Femur (tissue), 1 donor: Measurements from ENCODE around the gene SLC35C1.
"Not testable (repeated sequence)": the region's sequence is repeated elsewhere in the genome, so short reads cannot be mapped to it uniquely, and the experiment has no call there.

Source experiments
- DNase-seq: peaks from one replicate; pipeline ENCODE4 v3.0.0-alpha.2; 2017

SLC35C1 gene

GRCh38 chr11:45811571-45812290 lies 6.8 kb downstream of the SLC35C1 start:
- no peak for DNase-seq

- no peak for DNase-seq
Measured at GRCh38 chr11:45812581-45813548, 7.9 kb downstream of the SLC35C1 start.

- no peak for DNase-seq
Measured at GRCh38 chr11:45815747-45816146, 10.8 kb downstream of the SLC35C1 start.

- no peak for DNase-seq
Measured at GRCh38 chr11:45816614-45817013, 11.7 kb downstream of the SLC35C1 start.

- no peak for DNase-seq
Measured at GRCh38 chr11:45817191-45817590, 12.2 kb downstream of the SLC35C1 start.

- DNase-seq: no peak
Measured at GRCh38 chr11:45818961-45819605, 14.1 kb downstream of the SLC35C1 start.

- no peak for DNase-seq
Measured at GRCh38 chr11:45820211-45820857, 15.4 kb downstream of the SLC35C1 start.

- not testable (repeated sequence) for DNase-seq
Measured at GRCh38 chr11:45826492-45826891, 21.5 kb downstream of the SLC35C1 start.

- DNase-seq: no peak
Measured at GRCh38 chr11:45827123-45827522, 22.2 kb downstream of the SLC35C1 start.

GRCh38 chr11:45828996-45829395 lies 24.0 kb downstream of the SLC35C1 start:
- no peak for DNase-seq

- no peak for DNase-seq
Measured at GRCh38 chr11:45830596-45830995, 25.6 kb downstream of the SLC35C1 start.

GRCh38 chr11:45832811-45833441 lies 28.0 kb downstream of the SLC35C1 start:
- no peak for DNase-seq

GRCh38 chr11:45833761-45834160 lies 28.8 kb downstream of the SLC35C1 start:
- DNase-seq: no peak

GRCh38 chr11:45834298-45834756 lies 29.4 kb downstream of the SLC35C1 start:
- DNase-seq: no peak

GRCh38 chr11:45839204-45839603 lies 34.3 kb downstream of the SLC35C1 start:
- no peak for DNase-seq

- DNase-seq: not testable (repeated sequence)
Measured at GRCh38 chr11:45840251-45840650, 35.3 kb downstream of the SLC35C1 start.

GRCh38 chr11:45843158-45843924 lies 38.4 kb downstream of the SLC35C1 start:
- DNase-seq: peak; percentile 92

- DNase-seq: no peak
Measured at GRCh38 chr11:45844822-45845578, 40.1 kb downstream of the SLC35C1 start.

- no peak for DNase-seq
Measured at GRCh38 chr11:45846174-45846675, 41.3 kb downstream of the SLC35C1 start.
